DMS79 treated with DMSO at 0.1 percent for 48 hours (cell line): ENCODE data around the gene KEAP1.
"Not testable (repeated sequence)": the region's sequence is repeated elsewhere in the genome, so short reads cannot be mapped to it uniquely, and the experiment has no call there.

Source experiments
- DNase-seq: peaks from one replicate; lab custom pipeline; 2025; lab: John Stamatoyannopoulos, UW

KEAP1 gene

DNA sequence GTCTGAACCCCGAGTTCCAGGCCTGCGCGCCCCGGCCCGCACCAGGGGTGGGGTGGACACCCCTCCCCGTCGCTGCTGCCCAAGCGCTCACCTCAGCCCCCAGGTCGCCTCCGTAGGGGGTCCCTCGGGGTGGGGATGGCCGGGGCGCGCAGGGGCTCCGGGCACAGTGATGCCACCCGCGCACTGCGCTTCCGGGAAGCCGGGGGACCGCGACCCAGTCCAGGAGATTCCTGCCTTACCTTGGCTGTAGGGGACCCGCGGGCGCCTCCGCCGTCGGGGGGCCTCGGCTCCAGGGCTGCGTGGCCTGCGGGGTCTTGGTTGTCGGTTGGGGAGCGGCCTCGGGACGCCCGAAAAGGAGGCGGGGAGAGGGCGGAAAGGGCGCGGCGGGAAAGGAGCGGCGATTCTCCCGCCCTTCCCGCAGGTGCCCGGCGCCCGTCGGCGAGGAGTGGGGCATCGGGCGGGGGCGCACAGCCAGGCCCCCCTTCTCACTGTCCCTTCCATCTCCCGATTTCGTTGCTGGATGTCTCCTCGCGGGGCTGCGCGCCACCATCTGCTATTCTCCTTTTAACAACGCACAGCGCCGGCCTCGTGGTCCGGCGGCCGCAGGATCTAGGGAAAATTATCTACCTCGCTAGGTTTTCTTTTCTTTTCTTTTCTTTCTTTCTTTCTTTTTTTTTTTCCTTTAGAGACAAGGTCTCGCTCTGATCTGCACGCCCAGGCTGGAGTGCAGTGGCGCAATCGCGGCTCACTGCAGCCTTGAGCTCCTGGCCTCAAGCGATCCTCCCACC lies at the start of gene KEAP1:
Gene KEAP1 (minus strand): TSS at position 355 of the 788 bp plus-strand sequence. CDS start 3,323 bp downstream, outside the sequence.
- DNase-seq = peak; percentile 69

DNA sequence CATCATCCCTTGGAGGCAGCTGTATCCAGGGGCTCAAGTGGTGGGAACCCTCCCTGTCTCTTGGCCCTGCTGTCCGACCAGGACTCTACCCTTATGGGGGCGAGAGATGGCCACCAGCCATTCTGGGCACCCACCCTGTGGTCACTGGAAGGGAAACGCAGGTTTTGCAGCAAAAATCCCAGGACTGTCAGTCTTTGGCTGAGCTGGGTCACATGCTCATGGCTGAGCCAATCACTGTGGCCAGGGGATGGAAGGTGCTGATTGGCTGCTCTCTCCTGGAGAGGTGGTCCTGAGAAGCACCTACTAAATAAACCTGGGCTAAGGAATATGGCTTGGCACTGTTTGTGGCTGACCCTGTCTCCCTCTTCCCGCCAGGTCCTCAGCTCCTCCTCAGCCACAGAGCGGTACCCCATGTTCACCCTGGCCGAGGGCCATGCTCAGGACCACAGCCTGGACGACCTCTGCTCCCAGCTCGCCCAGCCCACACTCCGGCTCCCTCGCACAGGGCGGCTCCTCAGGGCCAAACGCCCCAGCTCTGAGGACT lies 49.4 kb upstream of the KEAP1 start:
- no peak for DNase-seq

DNA sequence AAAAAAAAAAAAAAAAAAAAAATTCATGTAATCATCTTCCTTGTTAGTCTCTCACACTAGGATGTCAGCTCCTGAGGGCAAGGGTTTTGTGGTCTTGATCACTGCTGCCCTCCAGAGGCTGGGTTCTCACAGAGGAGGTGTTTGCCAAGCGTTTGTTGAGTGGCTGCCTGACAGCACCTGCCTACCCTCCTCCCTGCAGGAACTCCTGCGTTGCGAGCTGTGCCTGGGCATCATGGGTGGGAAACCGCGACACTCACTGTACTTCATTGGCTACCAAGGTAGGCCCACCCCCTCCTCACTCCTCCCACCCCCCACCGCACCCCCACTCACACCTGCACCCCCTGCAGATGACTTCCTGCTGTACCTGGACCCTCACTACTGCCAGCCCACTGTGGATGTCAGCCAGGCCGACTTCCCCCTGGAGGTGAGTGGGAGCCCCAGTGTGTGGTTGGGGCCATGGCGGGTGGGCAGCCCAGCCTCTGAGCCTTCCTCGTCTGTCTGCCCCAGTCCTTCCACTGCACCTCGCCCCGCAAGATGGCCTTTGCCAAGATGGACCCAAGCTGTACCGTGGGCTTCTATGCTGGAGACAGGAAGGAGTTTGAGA lies 48.6 kb upstream of the KEAP1 start:
- no peak for DNase-seq

DNA sequence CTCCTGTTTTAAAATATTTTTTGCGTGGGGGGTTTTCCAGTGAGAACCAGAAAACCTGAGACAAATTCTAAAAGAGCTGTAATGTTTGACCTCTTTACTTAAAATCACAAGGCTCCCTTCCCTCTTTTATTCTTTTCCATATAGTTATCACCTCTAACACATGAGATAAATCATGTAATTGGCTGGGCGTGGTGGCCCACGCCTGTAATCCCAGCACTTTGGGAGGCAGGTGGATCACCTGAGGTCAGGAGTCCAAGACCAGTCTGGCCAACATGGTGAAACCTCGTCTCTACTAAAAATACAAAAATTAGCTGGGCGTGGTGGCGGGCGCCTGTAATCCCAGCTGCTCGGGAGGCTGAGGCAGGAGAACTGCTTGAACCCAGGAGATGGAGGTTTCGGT lies 47.9 kb upstream of the KEAP1 start:
- not testable (repeated sequence) for DNase-seq

DNA sequence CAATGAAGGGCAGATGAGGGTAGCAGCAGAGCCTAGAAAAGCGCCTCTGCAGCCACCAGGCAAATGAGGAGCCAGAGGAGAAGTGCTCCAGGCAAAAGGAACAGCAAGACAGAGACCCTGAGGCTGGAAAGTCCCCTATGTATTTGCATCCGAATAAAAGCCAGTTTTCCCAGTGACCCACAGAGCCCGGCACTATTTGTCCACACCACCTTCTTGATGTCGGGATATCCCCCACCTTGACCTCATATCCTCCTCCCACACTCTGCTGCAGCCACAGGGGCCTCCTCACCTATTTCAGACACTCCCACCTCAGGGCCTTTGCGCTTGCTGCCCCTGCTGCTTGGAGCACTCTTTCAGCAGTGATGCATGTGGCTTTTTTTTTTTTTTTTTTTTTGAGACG lies 47.2 kb upstream of the KEAP1 start:
- no peak for DNase-seq

DNA sequence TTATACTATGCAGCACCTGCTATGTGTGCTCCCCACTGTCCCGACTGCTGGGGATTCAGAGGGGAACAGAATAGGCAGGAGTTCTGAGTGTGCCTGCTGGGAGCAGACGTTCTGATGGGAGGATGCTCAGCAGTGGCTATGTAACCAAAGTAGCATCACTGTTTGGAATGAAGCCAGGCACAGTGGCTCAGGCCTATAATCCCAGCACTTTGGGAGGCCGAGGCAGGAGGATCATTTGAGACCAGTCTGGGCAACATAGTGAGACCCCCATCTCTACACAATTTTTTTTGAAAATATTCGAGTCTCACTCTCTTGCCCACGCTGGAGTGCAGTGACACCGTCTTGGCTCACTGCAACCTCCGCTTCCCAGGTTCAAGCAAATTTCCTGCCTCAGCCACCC lies 46.6 kb upstream of the KEAP1 start:
- no peak for DNase-seq

DNA sequence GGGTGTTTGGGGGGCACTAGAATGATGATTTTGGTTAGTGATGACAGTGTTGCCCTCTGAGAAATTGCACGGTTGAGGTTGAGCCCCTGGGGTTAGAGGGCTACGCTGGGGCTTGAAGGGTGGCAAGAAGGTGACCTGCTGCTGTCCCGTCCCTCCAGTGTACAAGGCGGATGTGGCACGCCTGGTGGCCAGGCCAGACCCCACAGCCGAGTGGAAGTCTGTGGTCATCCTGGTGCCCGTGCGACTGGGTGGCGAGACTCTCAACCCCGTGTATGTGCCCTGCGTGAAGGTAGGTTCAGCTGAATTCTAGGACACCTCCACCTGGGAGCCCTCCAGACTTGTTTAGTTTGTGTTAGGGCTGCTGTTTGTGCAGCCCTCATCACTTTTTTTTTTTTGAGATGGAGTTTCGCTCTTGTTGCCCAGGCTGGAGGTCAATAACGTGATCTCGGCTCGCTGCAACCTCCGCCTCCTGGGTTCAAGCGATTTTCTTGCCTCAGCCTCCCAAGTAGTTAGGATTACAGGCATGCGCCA lies 45.7 kb upstream of the KEAP1 start:
- DNase-seq = no peak

DNA sequence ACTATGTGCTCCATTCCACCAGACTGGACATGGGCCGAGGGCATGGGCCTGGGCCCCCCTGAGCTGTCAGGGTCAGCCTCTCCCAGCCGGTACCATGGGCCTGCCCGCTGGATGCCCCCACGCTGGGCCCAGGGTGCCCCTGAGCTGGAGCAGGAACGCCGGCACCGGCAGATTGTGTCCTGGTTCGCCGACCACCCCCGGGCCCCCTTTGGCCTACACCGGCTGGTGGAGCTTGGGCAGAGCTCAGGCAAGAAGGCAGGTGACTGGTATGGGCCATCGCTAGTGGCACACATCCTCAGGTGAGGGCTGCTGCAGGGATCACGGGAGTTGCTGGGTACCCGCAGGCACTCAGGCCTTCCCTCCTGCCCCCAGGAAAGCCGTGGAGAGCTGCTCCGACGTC lies 43.7 kb upstream of the KEAP1 start:
- no peak for DNase-seq

DNA sequence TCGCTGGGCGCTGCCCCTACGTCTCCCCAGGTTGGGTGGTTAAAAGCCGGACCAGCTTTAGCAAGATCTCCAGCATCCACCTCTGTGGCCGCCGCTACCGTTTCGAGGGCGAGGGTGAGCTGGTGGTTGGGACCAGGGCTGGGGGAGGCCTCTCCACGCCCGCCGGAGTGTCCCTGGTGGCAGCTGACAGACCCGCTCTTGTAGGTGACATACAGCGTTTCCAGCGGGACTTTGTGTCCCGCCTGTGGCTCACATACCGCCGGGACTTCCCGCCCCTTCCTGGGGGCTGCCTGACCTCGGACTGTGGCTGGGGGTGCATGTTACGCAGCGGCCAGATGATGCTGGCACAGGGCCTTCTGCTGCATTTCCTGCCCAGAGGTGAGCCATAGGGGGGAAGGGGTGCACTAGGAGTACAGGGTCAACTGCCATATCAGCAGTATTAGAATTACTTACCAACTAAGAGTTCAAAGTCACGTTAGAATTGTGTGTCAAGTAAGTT lies 41.6 kb upstream of the KEAP1 start:
- DNase-seq = no peak

DNA sequence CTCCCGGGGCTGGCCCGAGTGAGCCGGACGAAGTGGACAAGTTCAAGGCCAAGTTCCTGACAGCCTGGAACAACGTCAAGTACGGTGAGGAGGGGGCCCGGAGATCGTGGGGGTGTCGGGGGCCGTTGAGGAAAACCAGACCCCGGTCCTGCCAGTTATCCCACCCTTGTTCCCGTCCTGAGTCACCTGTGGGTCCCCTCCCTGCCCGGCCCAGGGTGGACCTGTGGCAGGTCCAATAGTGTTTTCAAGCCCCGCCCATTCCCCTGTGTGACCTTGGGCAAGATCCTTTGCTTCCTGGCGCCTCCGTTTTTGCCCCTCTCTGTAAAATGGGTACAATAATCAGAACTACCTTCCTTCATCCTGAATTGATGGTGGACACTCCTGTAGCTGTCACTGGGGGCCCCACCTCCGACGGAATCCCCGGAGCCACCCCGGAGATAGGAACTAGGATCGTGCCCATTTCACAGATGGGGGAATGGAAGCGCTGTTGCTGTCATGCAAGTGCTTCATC lies 41.1 kb upstream of the KEAP1 start:
- DNase-seq = peak; percentile 8

DNA sequence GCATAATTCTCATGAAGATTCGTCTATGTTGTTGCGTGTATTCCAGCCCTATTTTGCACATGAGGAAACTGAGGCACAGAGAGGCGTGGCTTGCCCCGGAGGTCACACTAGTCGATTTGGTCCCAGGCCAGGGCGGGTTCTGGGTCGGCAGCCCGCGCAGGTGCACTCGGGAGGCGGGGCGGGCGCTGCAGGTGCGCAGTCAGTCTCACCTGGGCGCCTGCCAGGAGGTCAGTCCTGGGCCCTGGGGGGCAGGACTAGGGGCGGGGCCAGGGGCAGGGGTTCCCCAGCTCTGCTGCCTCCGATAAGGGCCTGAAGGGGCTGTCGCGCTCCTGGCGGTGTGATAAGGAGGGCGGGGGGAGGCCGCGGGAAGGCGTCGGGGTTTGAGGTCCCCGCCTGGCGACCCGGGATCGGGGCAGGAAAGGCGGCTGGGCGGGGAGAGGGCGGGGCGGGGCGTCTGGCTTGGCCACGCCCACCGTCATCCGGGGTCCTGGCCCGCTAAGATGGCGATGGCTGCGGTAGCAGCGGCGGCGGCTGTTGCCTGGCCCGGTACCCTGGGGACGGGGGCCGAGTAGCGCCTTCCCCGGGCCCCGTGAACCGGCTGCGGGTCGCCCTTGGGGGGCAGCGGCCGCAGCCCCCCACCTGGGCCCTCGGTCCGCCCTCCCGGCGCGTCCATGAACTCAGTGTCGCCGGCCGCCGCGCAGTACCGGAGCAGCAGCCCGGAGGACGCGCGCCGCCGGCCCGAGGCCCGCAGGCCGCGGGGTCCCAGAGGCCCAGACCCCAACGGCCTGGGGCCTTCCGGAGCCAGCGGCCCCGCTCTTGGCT lies 40.5 kb upstream of the KEAP1 start, which contains the start of gene ATG4D:
Gene ATG4D (plus strand): TSS at position 485 of the 822 bp plus-strand sequence. CDS start 187 bp downstream, at position 672.
- peak; percentile 93 for DNase-seq

DNA sequence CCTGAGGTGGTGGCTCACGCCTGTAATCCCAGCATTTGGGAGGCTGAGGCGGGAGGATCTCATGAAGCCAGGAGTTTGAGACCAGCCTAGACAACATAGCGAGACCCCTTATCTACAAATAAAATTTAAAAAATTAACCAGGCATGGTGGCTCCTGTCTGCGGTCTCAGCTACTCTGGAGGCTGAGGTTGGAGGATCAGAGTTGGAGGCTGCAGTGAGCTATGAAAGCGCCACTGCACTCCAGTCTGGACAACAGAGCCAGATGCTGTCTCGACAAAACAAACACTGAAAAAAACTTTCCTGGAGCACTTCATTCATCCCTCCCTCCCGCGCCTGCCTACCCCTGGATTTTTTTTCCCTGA lies 39.9 kb upstream of the KEAP1 start:
- DNase-seq = no peak

DNA sequence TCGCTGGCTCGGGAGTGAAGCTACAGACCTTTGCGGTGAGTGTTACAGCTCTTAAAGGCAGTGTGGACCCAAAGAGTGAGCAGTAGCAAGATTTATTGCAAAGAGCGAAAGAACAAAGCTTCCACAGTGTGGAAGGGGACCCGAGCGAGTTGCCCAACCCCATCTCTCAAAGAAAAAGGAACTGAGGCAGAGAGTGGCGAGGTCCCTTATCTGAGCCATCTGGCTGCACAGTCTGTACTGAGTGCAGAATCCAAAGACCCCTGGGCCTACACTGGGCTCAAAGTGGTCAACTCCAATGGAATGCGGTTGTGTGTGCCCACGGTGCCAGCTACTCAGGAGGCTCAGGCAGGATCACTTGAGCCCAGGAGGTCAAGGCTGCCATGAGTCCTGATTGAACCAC lies 35.9 kb upstream of the KEAP1 start:
- not testable (repeated sequence) for DNase-seq

DNA sequence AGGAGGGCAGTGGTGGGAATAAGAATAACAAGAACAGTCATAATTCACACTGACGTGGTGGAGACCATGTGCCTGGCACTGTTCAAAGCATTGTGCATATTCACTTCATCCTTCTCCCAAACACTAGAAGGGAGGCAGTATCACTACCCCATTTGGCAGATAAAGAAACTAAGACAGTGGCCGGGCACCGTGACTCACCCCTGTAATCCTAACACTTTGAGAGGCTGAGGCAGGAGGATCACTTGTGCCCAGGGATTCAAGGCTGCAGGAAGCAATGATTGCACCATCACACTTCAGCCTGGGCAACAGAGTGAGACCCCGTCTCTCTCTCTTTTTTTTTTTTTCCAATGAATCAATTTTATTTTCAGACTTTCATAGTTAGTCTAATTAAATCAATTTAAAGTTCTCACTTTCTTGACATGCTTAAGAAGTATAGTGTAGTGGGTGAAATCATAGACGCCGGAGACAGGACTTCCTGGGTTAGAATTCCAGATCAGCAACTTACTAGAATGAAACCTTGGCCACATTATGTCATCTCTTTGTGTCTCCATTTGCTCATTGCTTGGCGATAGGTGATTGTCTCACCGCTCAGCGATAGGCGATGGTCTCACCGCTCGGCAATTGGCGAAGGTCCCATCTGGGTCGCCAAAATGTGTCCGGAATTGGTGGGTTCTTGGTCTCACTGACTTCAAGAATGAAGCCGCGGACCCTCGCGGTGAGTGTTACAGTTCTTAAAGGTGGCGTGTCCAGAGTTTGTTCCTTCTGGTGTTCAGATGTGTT lies 35.2 kb upstream of the KEAP1 start:
- no peak for DNase-seq

DNA sequence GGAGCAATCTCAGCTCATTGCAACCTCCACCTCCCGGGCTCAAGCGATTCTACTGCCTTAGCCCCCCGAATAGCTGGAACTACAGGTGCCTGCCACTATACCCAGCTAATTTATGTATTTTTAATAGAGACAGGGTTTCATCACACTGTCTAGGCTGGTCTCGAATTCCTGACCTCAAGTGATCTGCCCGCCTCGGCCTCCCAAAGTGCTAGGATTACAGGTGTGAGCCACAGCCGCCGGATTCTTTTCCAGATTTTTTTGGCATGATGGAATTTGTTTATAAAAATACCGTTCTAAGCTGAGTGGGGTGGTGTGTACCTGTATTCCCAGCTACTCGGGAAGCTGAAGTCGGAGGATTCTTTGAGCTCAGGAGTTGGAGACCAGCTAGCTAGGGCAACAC lies 34.5 kb upstream of the KEAP1 start:
- no peak for DNase-seq

DNA sequence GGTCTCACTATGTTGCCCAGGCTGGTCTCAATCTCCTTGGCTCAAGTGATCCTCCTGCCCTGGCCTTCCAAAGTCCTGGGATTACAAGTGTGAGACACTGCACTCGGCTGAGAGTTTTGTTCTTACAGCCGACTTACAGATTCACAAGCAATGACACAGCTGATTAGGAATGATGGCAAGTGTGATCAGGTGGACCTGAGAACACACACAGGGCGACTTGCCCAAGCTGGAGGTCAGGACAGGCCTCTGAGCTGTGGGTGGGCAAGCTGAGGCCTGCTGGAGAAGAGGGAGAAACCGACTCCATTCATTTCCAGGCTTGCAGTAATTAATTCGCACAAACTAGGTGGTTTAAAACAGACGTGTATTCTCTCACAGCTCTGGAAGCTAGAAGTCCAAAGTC lies 32.5 kb upstream of the KEAP1 start:
- DNase-seq = no peak

DNA sequence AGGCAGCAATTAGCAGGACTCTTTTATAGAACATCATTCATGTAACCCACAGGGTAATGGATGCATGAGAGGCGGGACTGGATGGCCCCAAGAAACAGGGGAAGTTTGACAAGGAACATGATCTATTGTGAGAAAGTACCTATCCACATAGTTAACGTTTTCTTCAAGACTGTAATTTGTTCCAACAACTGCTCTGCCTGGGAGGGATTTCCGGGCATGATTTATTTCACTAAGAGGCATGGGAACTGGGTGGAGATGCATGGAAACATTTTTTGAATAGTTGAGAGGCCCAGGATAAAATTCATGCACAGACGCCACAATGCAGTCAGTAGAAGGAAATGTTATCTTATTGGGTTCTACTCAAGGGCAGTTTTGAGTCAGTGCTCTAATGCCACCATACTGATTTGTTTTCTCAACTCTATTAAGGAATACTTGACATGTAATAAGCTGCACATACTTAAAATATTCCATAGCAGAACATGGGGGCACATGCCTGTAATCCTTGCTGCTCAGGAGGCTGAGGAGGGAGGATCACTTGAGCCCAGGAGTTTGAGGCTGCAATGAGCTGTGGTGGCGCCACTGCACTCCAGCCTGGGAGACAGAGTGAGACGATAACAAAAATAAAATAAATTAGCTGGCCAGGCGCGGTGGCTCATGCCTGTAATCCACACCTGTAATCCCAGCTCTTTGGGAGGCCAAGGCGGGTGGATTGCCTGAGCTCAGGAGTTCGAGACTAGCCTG lies 30.7 kb upstream of the KEAP1 start:
- no peak for DNase-seq

DNA sequence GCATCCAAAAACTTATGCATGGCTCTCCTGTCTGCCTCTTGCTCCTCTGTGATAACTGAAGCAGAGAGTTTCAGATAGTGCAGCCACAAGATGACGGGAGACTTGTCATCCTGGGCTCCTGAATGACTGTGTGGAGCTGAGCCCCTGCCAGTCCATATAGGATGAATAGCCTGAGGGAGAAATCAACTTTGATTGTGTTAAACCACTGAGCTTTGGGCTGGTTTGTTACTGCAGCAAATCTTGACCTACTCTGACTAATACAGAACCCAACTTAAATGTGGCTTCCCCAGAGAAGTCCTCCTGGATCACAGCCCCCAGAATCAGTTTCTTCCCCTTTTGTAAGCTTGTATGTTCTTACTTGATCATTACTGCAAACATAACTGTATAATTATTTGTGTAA lies 29.3 kb upstream of the KEAP1 start:
- DNase-seq = no peak

DNA sequence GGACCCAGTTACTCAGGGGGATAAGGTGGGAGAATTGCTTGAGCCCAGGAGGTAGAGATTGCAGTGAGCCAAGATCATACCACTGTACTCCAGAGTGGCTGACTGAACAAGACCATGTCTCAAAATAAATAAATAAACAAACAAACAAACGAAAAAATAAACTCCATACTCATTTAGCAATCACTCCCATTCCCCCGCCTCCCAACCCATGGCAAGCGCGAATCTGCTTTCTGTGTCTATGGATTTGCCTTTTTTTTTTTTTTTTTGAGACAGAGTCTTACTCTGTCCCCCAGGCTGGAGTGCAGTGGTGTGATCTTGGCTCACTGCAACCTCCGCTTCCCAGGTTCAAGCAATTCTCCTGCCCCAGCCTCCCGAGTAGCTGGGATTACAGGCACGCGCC lies 23.7 kb upstream of the KEAP1 start:
- DNase-seq = not testable (repeated sequence)

DNA sequence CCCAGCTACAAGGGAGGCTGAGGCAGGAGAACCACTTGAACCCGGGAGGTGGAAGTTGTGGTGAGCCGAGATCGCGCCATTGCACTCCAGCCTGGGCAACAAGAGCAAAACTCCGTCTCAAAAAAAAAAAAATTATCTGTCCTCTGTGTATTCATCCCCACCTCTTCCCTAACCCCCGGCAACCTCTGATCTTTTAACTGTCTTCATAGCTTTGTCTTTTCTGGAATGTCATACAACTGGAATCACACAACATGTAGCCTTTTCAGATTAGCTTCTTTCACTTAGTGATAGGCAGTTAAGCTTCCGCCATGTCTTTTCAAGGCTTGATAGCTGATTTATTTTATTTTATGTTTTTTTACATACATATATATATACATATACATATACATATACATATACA lies 22.5 kb upstream of the KEAP1 start:
- DNase-seq = no peak
